Right lobe of liver (tissue), 6 donors: Measurements from ENCODE around the gene WWP2. TPM values are rescaled to one million over a fixed set of nuclear protein-coding genes. Genes with fewer than 3 reads are reported as not detected.

ENCODE experiments used
- ATAC-seq, 4 donors: fragments of 200-7000 bp; cut with Tn5 transposase; one replicate each; pipeline ENCODE4 v1.9.1; 2020; ENCODE audit warnings: mild to moderate bottlenecking in 4 of 4, moderate library complexity in 4 of 4
- DNase-seq, 3 donors: peaks; one replicate each; pipeline ENCODE4 v3.0.0-alpha.2; 2020
- H3K27ac ChIP-seq, 3 donors: fragments of 200-600 bp; one replicate each; pipeline ENCODE4 v1.8.0; 2022
- H3K27me3 ChIP-seq, 2 donors: fragments of 200-600 bp; one replicate each; pipeline ENCODE4 v1.8.0; 2022
- H3K36me3 ChIP-seq, 4 donors: fragments of 200-600 bp; sonication (generic) in 1 of 4; one replicate each; pipeline versions ENCODE4 v1.5.1 to v1.8.0; 2017 to 2022; ENCODE audit warnings: control low read depth in 1 of 4
- H3K4me1 ChIP-seq, 4 donors: fragments of 200-600 bp; sonication (generic) in 1 of 4; one replicate each; pipeline versions ENCODE4 v1.5.1 to v1.8.0; 2017 to 2022; ENCODE audit warnings: control low read depth in 1 of 4
- H3K4me3 ChIP-seq, 3 donors: fragments of 200-600 bp; one replicate each; pipeline ENCODE4 v1.8.0; 2022
- H3K9me3 ChIP-seq, 4 donors: fragments of 200-600 bp; sonication (generic) in 1 of 4; one replicate each; pipeline versions ENCODE4 v1.5.1 to v1.8.0; 2017 to 2022; ENCODE audit warnings: control low read depth in 1 of 4
- CTCF ChIP-seq, 4 donors: fragments of 200-600 bp in 3 of 4; fragments of 450-650 bp in 1 of 4; IDR thresholded peaks; one replicate each; pipeline versions ENCODE4 v1.5.1 to v1.8.0; 2016 to 2022; ENCODE audit warnings: antibody characterized with exemption in 4 of 4, mild to moderate bottlenecking in 2 of 4
- POLR2A ChIP-seq: fragments of 450-650 bp; IDR thresholded peaks from one replicate; pipeline ENCODE4 v1.6.1; 2017; ENCODE audit warnings: antibody characterized with exemption, mild to moderate bottlenecking
- WGBS: methylation state at CpG from one replicate; pipeline ENCODE4 v1.1.6; 2018; ENCODE audit warnings: low coverage, low lambda C conversion rate; ENCODE audit not compliant: insufficient coverage; ENCODE audit errors: missing lambda C conversion rate; 5-methylcytosine and 5-hydroxymethylcytosine counted together
- intact Hi-C, 2 donors: fragments of 100-400 bp; cut with DNase I; formaldehyde crosslinking; loops; one replicate each; pipeline versions ENCODE4 v1.11.2 to v1.14.1; 2022
- total RNA-seq, 6 experiments: library from RNA; depleted of rRNA in 2 of 6; stranded (reverse); fragments of >200 nt in 2 of 6; fragmentation: NEBNext Ultra II Directional in 3 of 6; extraction: Animal tissue kit (Norgen Biotek cat#: 25700) in 3 of 6; gene quantifications; one replicate each; pipeline versions ENCODE4 v1.1.0 to v1.2.4, GENCODE V29; 2016 to 2023
- donor health status: DM: no; HTN: yes; CAD: no.
- donor health status: DM: no; HTN: no; CAD: no.
- donor health status: DM: no; HTN: no; CAD: no.
- donor health status: DM: no; HTN: yes; CAD: no.
- donor health status: DM: no; HTN: yes; CAD: no.

WWP2 gene
- total RNA-seq, 6 experiments from 2014 or later = 18.1 to 24.6 (median 22.4) TPM

- TF ChIP-seq CTCF (IDR thresholded peaks at IDR 0.05) (no peak), POLR2A (no peak)
- H3K9me3 ChIP-seq = no peaks in the 10 kb centered on the region
- no peak overlapping the region for H3K4me3 ChIP-seq
- intact Hi-C loops = no loop called here
- H3K36me3 ChIP-seq = peaks cover 0 to 10% (median 1%) of the 10 kb centered on the region in 4 donors
- H3K4me1 ChIP-seq = no peaks in the 10 kb centered on the region
- no peak for ATAC-seq
- no peak overlapping the region for H3K27ac ChIP-seq
- DNase-seq = no peak
- 90% methylated on average over 3 of the region's 6 CpGs for WGBS
- H3K27me3 ChIP-seq = no peaks in the 10 kb centered on the region
These were observed 83.0 kb downstream of the WWP2 start for GRCh38 chr16:69845181-69845580.

- no peak for ATAC-seq
- intact Hi-C loops = no loop called here
- TF ChIP-seq CTCF (IDR thresholded peaks at IDR 0.05) (no peak), POLR2A (no peak)
- Histone ChIP-seq H3K27me3 (no peaks in the 10 kb centered on the region), H3K4me3 (no peak overlapping the region), H3K4me1 (no peaks in the 10 kb centered on the region), H3K27ac (no peak overlapping the region), H3K9me3 (no peaks in the 10 kb centered on the region), H3K36me3 (peaks cover 0 to 4% (median 0%) of the 10 kb centered on the region in 4 donors)
- DNase-seq = no peak
- WGBS = 84% methylated on average over 3 of the region's 5 CpGs
These were observed 85.5 kb downstream of the WWP2 start for GRCh38 chr16:69847643-69848042.

GRCh38 chr16:69848637-69849545 is 86.8 kb downstream of the WWP2 start:
- WGBS = 51% methylated on average over 7 of the region's 8 CpGs
- intact Hi-C loops = no loop called here
- Histone ChIP-seq H3K27me3 (no peaks in the 10 kb centered on the region), H3K4me1 (no peaks in the 10 kb centered on the region), H3K4me3 (no peak overlapping the region), H3K27ac (peak overlapping the region in 1 of 3 donors; percentile 8), H3K9me3 (no peaks in the 10 kb centered on the region), H3K36me3 (no peaks in the 10 kb centered on the region)
- ATAC-seq (peak; percentile 81 to 94 (median 92)), DNase-seq (peak in 2 of 3 donors; percentile 62)
- TF ChIP-seq POLR2A (no peak), CTCF (IDR thresholded peaks at IDR 0.05) (no peak)

GRCh38 chr16:69851491-69852240 is 89.5 kb downstream of the WWP2 start:
- no peak overlapping the region for H3K27ac ChIP-seq
- no peak overlapping the region for H3K4me3 ChIP-seq
- H3K36me3 ChIP-seq = no peaks in the 10 kb centered on the region
- 76% methylated on average over 13 of the region's 13 CpGs for whole genome bisulfite sequencing
- ATAC-seq (peak in 1 of 4 donors; percentile 53), DNase-seq (no peak)
- no peaks in the 10 kb centered on the region for H3K9me3 ChIP-seq
- TF ChIP-seq CTCF (IDR thresholded peaks at IDR 0.05) = no peak
- intact Hi-C loops = loop anchor here in 1 of 2 donors (10.0 kb wide), 1 partner anchor 73 kb away; no protein-coding TSS in a partner anchor
- no peaks in the 10 kb centered on the region for H3K4me1 ChIP-seq
- no peaks in the 10 kb centered on the region for H3K27me3 ChIP-seq
